D721Med (cell line): ENCODE data around the gene AMPH.
"Not testable (repeated sequence)": the region's sequence is repeated elsewhere in the genome, so short reads cannot be mapped to it uniquely, and the experiment has no call there.

Experiments used
- DNase-seq: peaks from one replicate; pipeline ENCODE4 v3.0.0; 2011; ENCODE audit warnings: low spot score; ENCODE audit not compliant: insufficient read length
- FAIRE-seq: peaks from 2 replicates; lab custom pipeline; 2011; peaks lifted over from hg19 to GRCh38; lab: Jason Lieb, UNC
- TF ChIP-seq, protein P1 (sequence below): IDR thresholded peaks from 2 replicates; pipeline ENCODE4 v1.5.1; 2012; ENCODE audit warnings: mild to moderate bottlenecking, control low read depth; ENCODE audit not compliant: insufficient read depth; ENCODE audit errors: missing control alignments

The AMPH gene

DNA sequence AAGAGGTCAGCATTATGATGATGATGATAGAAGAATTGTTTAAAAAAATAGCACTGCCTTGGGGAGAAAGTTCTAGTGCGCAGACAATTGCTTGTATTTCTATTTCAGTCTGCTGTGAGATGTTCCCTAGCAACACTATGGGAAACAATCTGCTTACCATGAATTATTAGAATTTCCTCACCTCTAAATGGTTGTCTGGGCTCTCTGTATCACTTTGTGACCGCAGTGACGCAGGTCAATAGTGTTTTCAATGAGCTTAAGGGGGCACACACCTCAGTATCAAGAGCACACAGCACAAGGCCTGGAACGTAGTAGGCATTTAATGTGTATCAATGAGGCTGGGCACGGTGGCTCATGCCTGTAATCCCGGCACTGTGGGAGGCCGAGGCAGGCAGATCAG is 258.9 kb downstream of the AMPH start:
- DNase-seq (no peak), FAIRE-seq (no peak)
- TF ChIP-seq, protein P1, sequence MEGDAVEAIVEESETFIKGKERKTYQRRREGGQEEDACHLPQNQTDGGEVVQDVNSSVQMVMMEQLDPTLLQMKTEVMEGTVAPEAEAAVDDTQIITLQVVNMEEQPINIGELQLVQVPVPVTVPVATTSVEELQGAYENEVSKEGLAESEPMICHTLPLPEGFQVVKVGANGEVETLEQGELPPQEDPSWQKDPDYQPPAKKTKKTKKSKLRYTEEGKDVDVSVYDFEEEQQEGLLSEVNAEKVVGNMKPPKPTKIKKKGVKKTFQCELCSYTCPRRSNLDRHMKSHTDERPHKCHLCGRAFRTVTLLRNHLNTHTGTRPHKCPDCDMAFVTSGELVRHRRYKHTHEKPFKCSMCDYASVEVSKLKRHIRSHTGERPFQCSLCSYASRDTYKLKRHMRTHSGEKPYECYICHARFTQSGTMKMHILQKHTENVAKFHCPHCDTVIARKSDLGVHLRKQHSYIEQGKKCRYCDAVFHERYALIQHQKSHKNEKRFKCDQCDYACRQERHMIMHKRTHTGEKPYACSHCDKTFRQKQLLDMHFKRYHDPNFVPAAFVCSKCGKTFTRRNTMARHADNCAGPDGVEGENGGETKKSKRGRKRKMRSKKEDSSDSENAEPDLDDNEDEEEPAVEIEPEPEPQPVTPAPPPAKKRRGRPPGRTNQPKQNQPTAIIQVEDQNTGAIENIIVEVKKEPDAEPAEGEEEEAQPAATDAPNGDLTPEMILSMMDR, result no peak

DNA sequence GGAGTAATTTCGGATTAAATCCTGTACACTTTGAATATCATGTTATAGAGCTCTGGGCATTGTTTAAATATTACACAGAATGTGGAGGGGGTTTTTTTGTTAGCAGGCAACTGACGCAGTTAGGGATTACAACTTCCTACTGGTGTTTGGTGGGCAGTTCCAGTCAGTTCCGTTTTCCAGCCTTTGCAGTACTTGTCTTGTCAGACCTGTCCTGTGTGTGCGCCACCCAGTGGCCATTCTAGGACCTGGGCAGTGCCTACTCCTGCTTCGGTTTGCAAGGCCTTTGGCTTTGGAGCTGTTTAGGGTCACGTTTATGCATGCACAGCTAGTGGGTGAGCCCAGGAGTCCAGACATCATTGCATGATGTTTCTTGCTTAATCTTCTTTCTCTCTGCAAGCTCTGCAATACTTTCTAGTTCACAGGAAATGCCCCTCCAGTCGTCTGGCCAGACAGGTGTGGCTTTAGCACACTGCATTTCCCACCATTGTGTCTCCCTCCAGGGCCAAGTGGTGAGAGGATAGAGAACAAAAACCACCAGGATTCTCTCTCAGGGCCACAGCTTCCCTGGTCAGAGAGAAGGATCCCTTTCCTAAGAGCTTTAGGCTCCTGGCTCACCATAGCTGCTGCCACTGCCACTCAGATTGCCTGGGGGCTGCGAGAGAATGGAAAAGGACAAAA is 261.2 kb downstream of the AMPH start:
- FAIRE-seq, result no peak
- TF ChIP-seq, protein P1, result peak; percentile 36
- peak; percentile 51 for DNase-seq

DNA sequence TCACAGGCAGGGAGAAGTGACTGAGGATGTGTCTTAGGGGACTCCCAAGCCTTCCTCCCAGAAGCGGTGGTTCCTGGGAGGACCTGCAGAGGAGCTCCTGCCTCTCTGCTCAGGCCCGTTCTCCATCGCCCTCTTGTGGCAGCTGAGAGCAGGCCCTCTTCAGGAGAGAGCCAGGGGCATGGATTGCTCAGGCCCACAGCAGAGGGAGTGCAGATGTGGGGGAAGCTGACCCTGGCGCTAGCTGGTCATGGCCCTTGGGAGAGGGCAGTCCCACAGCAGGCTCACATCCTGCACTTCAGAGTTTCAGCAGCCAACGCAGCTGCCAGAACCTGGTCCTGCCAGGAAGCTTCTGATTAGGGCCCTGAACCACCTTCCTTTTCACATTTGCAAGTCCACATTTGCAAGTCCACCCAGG is 263.0 kb downstream of the AMPH start:
- no peak for DNase-seq
- TF ChIP-seq, protein P1, result peak; percentile 73
- FAIRE-seq, result no peak

DNA sequence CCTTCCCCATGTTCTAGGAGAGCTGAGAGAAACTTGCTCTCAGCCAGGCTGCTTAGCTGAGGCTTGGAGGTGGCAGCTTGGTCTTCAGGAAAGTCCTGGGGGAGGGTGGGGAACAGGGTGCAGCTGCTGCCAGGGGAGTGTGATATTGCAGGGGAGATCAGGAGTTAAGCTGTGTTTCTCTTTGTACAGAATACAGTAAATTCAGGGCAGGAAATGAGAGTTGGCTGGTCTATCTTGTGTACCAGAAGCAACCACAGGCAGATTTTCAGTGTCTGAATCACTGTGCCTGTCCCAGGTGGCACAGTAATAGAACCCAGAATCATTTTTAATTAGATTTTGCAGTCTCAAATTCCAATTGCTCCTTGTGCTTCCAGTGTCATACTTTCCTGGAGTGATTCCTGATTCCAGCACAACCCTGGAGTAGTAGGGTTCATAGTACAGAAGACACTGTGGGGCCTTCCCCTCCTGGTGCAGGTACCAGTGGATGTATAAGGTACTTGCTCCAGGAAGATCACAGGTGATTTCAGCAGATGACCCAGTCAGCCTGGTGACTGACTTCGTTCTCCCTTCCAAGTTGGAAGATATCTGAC is 263.8 kb downstream of the AMPH start:
- DNase-seq (no peak), FAIRE-seq (no peak)
- TF ChIP-seq, protein P1, result no peak

DNA sequence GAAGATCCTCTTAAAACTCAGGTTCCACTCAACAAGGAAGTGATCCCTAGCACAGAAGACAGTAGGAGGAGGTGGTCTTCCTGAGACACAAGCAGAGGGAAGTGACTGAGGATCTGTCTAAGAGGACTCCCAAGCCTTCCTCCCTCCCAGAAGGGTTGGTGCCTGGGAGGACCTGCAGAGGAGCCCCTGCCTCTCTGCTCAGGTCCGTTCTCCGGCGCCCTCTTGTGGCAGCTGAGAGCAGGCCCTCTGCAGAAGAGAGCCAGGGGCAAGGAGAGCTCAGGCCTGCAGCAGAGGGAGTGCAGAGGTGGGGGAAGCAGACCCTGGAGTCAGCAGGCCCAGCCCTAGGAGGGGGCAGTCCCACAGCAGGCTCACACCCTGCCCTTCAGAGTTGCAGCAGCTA is 267.8 kb downstream of the AMPH start:
- TF ChIP-seq, protein P1, result peak; percentile 57
- FAIRE-seq, DNase-seq: not testable (repeated sequence)

DNA sequence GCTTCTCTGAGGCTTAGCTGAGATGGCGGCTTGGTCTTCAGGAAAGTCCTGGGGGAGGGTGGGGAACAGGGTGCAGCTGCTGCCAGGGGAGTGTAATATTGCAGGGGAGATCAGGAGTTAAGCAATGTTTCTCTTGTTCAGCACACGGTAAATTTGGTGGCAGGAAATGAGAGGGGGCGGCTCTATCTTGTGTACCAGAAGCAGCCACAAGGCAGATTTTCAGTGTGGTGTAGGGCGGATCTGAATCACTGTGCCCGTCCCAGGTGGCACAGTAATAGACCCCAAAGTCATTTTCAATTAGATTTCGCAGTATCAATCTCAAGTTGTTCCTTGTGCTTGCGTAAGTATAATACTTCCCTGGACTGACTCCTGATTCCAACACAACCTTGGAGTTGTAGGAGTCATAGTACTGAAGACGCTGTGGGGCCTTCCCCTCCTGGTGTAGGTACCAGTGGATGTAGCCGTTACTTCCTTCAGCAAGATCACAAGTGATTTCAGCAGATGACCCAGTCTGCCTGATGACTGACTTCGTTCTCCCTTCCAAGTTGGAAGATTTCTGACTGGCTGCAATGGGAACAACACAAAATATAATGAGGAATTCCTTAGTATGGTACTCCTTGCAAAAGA is 268.4 kb downstream of the AMPH start:
- DNase-seq, result not testable (repeated sequence)

DNA sequence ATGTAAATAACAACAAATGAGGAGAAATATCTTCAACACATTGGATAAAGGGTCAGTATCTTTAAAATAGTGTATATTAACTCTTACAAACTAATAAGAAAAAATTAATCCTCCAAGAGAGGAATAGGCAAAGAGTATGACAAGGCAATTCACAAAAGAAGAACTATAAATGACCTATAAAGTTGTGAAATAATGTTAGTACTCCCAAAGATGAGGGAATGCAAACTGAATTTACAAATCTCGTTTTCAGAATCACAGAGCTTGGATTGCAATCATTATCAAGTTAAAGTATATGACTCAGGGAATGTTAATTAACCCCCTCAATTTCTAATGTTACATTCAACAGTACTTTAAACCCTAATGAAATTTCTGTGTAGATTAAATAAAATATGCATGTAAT is 270.4 kb downstream of the AMPH start:
- DNase-seq (no peak), FAIRE-seq (no peak)

More for the DNA sequence above, 268.4 kb downstream of the AMPH start:
- FAIRE-seq, result not testable (repeated sequence)

More for the DNA sequence above, 270.4 kb downstream of the AMPH start:
- TF ChIP-seq, protein P1, result no peak
